B cell (primary cell): Measurements from ENCODE around the gene LRRC8D.

Experiments used
- EZH2 ChIP-seq: IDR thresholded peaks from 2 replicates; pipeline ENCODE4 v1.6.1; 2012; ENCODE audit warnings: borderline replicate concordance, low read depth, mild to moderate bottlenecking, moderate library complexity, low read length; ENCODE audit not compliant: insufficient read depth, poor library complexity, severe bottlenecking
- TF ChIP-seq, protein P1 (sequence below): fragments of 200-600 bp; IDR thresholded peaks from one replicate; pipeline ENCODE4 v1.8.0; 2022; ENCODE audit warnings: antibody characterized with exemption, mild to moderate bottlenecking

DNA sequence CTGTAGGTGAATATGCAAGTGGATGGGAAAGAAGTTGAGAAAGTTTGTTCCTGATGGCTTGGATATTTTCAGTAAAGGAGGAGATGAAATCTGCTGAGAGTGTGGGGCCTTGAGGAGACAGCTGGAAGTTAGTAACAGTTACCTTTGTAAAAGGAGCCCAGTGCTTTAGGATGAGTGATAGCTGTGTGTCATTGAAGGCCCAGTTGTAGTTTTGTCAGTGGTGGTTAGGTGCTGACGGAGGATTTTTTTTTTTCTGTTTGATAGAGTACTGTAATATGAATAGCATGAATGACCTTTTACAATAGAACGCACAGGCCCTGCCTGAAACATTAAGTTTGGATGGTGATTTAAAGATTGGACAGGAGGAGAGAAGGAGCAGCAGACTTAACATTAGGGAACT is 33.3 kb downstream of the LRRC8D start:
- TF ChIP-seq, protein P1, sequence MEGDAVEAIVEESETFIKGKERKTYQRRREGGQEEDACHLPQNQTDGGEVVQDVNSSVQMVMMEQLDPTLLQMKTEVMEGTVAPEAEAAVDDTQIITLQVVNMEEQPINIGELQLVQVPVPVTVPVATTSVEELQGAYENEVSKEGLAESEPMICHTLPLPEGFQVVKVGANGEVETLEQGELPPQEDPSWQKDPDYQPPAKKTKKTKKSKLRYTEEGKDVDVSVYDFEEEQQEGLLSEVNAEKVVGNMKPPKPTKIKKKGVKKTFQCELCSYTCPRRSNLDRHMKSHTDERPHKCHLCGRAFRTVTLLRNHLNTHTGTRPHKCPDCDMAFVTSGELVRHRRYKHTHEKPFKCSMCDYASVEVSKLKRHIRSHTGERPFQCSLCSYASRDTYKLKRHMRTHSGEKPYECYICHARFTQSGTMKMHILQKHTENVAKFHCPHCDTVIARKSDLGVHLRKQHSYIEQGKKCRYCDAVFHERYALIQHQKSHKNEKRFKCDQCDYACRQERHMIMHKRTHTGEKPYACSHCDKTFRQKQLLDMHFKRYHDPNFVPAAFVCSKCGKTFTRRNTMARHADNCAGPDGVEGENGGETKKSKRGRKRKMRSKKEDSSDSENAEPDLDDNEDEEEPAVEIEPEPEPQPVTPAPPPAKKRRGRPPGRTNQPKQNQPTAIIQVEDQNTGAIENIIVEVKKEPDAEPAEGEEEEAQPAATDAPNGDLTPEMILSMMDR: no peak
- no peak for TF ChIP-seq EZH2
